NCI-H748 (cell line): ENCODE results near the gene DRAM2.
A peak's percentile ranks its signal among the peaks of the same experiment; 100 is the strongest.
"Not testable (repeated sequence)": the region's sequence is repeated elsewhere in the genome, so short reads cannot be mapped to it uniquely, and the experiment has no call there.

Experiments used
- DNase-seq: peaks from one replicate; lab custom pipeline; 2025; ENCODE audit not compliant: unreplicated experiment; lab: John Stamatoyannopoulos, UW

DRAM2 gene

GRCh38 chr1:111142356-111142975, 2.6 kb upstream of the DRAM2 start:
- DNase-seq = no peak

- no peak for DNase-seq
Measured at GRCh38 chr1:111141245-111142220, 1.6 kb upstream of the DRAM2 start.

GRCh38 chr1:111140680-111140967, 731 bp upstream of the DRAM2 start:
- no peak for DNase-seq

- peak; percentile 82 for DNase-seq
Measured at GRCh38 chr1:111139324-111139955, 453 bp downstream of the DRAM2 start.

- DNase-seq = no peak
Measured at GRCh38 chr1:111133866-111134265, 6.0 kb downstream of the DRAM2 start.

GRCh38 chr1:111131693-111132092, 8.2 kb downstream of the DRAM2 start:
- no peak for DNase-seq

- DNase-seq = no peak
Measured at GRCh38 chr1:111129376-111129775, 10.5 kb downstream of the DRAM2 start.

GRCh38 chr1:111127923-111128643, 11.8 kb downstream of the DRAM2 start:
- DNase-seq = no peak

GRCh38 chr1:111126354-111126753, 13.5 kb downstream of the DRAM2 start:
- DNase-seq = no peak

GRCh38 chr1:111116496-111116895, 23.4 kb downstream of the DRAM2 start:
- DNase-seq = no peak

GRCh38 chr1:111110197-111110899, 29.5 kb downstream of the DRAM2 start:
- no peak for DNase-seq

GRCh38 chr1:111104981-111105380, 34.9 kb downstream of the DRAM2 start:
- no peak for DNase-seq

GRCh38 chr1:111101854-111102642, 37.8 kb downstream of the DRAM2 start:
- no peak for DNase-seq

- peak; percentile 90 for DNase-seq
Measured at GRCh38 chr1:111099289-111099688, 40.6 kb downstream of the DRAM2 start.

GRCh38 chr1:111097356-111098099, 42.4 kb downstream of the DRAM2 start:
- no peak for DNase-seq

- not testable (repeated sequence) for DNase-seq
Measured at GRCh38 chr1:111095421-111095820, 44.5 kb downstream of the DRAM2 start.

- DNase-seq = no peak
Measured at GRCh38 chr1:111089638-111090037, 50.3 kb downstream of the DRAM2 start.

GRCh38 chr1:111085676-111086075, 54.2 kb downstream of the DRAM2 start:
- DNase-seq = no peak

- DNase-seq = no peak
Measured at GRCh38 chr1:111084999-111085398, 54.9 kb downstream of the DRAM2 start.
